Spleen (tissue), 11 donors: ENCODE results near the gene SCAMP3. TPM values are rescaled to one million over a fixed set of nuclear protein-coding genes. Genes with fewer than 3 reads are reported as not detected.

Experiments
- DNase-seq: peaks from one replicate; pipeline ENCODE4 v3.0.0-alpha.2; 2020
- H3K27ac ChIP-seq, 8 donors: fragments of 200-600 bp; sonication (generic) in 7 of 8; 1 replicate in 4 of 8; 2 replicates in 4 of 8; pipeline versions ENCODE4 v1.5.0 to v1.8.0; 2016 to 2021; ENCODE audit warnings: inconsistent platforms in 4 of 8, mild to moderate bottlenecking in 4 of 8, moderate library complexity in 1 of 8
- H3K27me3 ChIP-seq, 7 donors: fragments of 200-600 bp; sonication (generic) in 6 of 7; replicated peaks in 1 of 7; 1 replicate in 4 of 7; 2 replicates in 3 of 7; pipeline versions ENCODE4 v1.5.0 to v1.8.0; 2016 to 2021; ENCODE audit warnings: inconsistent platforms in 3 of 7, mild to moderate bottlenecking in 1 of 7
- H3K36me3 ChIP-seq, 6 donors: fragments of 200-600 bp; sonication (generic) in 5 of 6; 1 replicate in 4 of 6; 2 replicates in 2 of 6; pipeline versions ENCODE4 v1.5.0 to v1.8.0; 2016 to 2021; ENCODE audit warnings: inconsistent platforms in 2 of 6
- H3K4me1 ChIP-seq, 6 donors: fragments of 200-600 bp; sonication (generic) in 5 of 6; 1 replicate in 3 of 6; 2 replicates in 3 of 6; pipeline versions ENCODE4 v1.5.0 to v1.8.0; 2016 to 2021; ENCODE audit warnings: inconsistent platforms in 3 of 6
- H3K4me3 ChIP-seq, 8 donors: fragments of 200-600 bp; sonication (generic) in 7 of 8; 1 replicate in 4 of 8; 2 replicates in 4 of 8; pipeline versions ENCODE4 v1.5.0 to v1.8.0; 2016 to 2021; ENCODE audit warnings: inconsistent platforms in 4 of 8, mild to moderate bottlenecking in 4 of 8, moderate library complexity in 2 of 8
- H3K9me3 ChIP-seq, 8 donors: fragments of 200-600 bp; sonication (generic) in 7 of 8; 1 replicate in 4 of 8; 2 replicates in 4 of 8; pipeline versions ENCODE4 v1.5.0 to v1.8.0; 2016 to 2021; ENCODE audit warnings: inconsistent platforms in 4 of 8
- CTCF ChIP-seq, 11 experiments: fragments of 200-600 bp in 7 of 11; fragments of 450-650 bp in 4 of 11; sonication (generic) in 4 of 11; IDR thresholded peaks in 8 of 11; conservative IDR thresholded peaks in 3 of 11; 1 replicate in 7 of 11; 2 replicates in 4 of 11; pipeline versions ENCODE4 v1.4.0 to v1.8.0; 2016 to 2021; ENCODE audit warnings: antibody characterized with exemption in 11 of 11, inconsistent platforms in 4 of 11, mild to moderate bottlenecking in 1 of 11
- POLR2A ChIP-seq, 3 donors: fragments of 450-650 bp; IDR thresholded peaks; one replicate each; pipeline ENCODE4 v1.5.1; 2017; ENCODE audit warnings: antibody characterized with exemption in 3 of 3, mild to moderate bottlenecking in 1 of 3
- POLR2AphosphoS5 ChIP-seq, 3 donors: sonication (generic); formaldehyde crosslinking; IDR thresholded peaks; one replicate each; pipeline ENCODE4 v1.5.1; 2017; ENCODE audit warnings: antibody characterized with exemption in 3 of 3
- WGBS, 5 donors: extraction: QIAGEN DNeasy Blood & Tissue Kit in 3 of 5; methylation state at CpG; one replicate each; pipeline versions ENCODE4 v1.1.5 to v1.1.7; 2013 to 2018; 5-methylcytosine and 5-hydroxymethylcytosine counted together
- intact Hi-C: fragments of 100-400 bp; cut with DNase I; formaldehyde crosslinking; loops from one replicate; pipeline ENCODE4 v1.15.0; 2023; ENCODE audit warnings: low total_unique reads
- polyA plus RNA-seq, 3 donors: library from polyadenylated mRNA; stranded (reverse); fragments of 200-250 nt; gene quantifications; one replicate each; pipeline ENCODE4 v1.2.1, GENCODE V29; 2013
- total RNA-seq, 7 donors: library from RNA; depleted of rRNA in 3 of 7; stranded (reverse); fragments of >200 nt in 3 of 7; fragmentation: NEBNext Ultra II Directional in 4 of 7; extraction: Animal tissue kit (Norgen Biotek cat#: 25700) in 4 of 7; gene quantifications; one replicate each; pipeline versions ENCODE4 v1.1.0 to v1.2.1, GENCODE V29; 2016 to 2021
- donor health status: healthy with polysubstance abuse.
- donor health status: DM: no; HTN: no; CAD: no; lungs with moderate emphysema.
- donor health status: DM: no; HTN: no; CAD: no.
- donor health status: Bipolar disorder and iron deficiency.
- donor health status: healthy.
- donor health status: DM: no; HTN: no; CAD: no.
- donor health status: DM: yes; HTN: yes; CAD: no.

Gene SCAMP3
- total and polyA plus RNA-seq, 10 donors, result 46.5 to 59.9 (median 50.8) TPM

GRCh38 chr1:155207806-155208540 is 54.2 kb downstream of the SCAMP3 start, which contains the start of gene THBS3:
THBS3 (minus strand) TSS chr1:155207897; CDS start chr1:155207876, 21 bp downstream.
- intact Hi-C loops, result no loop called here
- DNase-seq, result peak; percentile 79
- TF ChIP-seq POLR2A (IDR thresholded peaks at IDR 0.05), result no peak
- TF ChIP-seq POLR2AphosphoS5 (IDR thresholded peaks at IDR 0.05), result no peak
- TF ChIP-seq CTCF (IDR thresholded peaks at IDR 0.05 in 8 of 11, conservative IDR thresholded peaks at IDR 0.05 in 3 of 11), result peak in 1 of 11 experiments; percentile 17

GRCh38 chr1:155206891-155207805 is 55.0 kb downstream of the SCAMP3 start:
- Histone ChIP-seq H3K4me3 (peak overlapping the region in 3 of 8 donors; percentile 81 to 93 (median 86)), H3K27ac (peak overlapping the region in 7 of 8 donors; percentile 96 to 100 (median 99)), H3K9me3 (no peaks in the 10 kb centered on the region), H3K27me3 (no peaks in the 10 kb centered on the region), H3K36me3 (peaks cover 0 to 18% (median 0%) of the 10 kb centered on the region in 6 donors), H3K4me1 (peaks cover 20 to 54% (median 36%) of the 10 kb centered on the region in 6 donors)
- TF ChIP-seq POLR2AphosphoS5 (IDR thresholded peaks at IDR 0.05) (peak in 1 of 3 donors; percentile 57), CTCF (IDR thresholded peaks at IDR 0.05 in 8 of 11, conservative IDR thresholded peaks at IDR 0.05 in 3 of 11) (peak; percentile 76 to 92 (median 87)), POLR2A (IDR thresholded peaks at IDR 0.05) (no peak)
- DNase-seq, result peak; percentile 94
- intact Hi-C loops, result no loop called here
- WGBS, 5 donors, result 24 to 34% (median 30%) methylated on average over 13 of the region's 13 CpGs

More at GRCh38 chr1:155207806-155208540, 54.2 kb downstream of the SCAMP3 start, which contains the start of gene THBS3:
- Histone ChIP-seq H3K27ac (peak within 1 kb of the TSS; percentile 91 to 100 (median 99)), H3K9me3 (no peaks in the 10 kb centered on the region), H3K36me3 (peaks cover 0 to 27% (median 0%) of the 10 kb centered on the region in 6 donors), H3K4me1 (peaks cover 20 to 54% (median 36%) of the 10 kb centered on the region in 6 donors), H3K4me3 (peak within 1 kb of the TSS; percentile 70 to 97 (median 88)), H3K27me3 (no peaks in the 10 kb centered on the region)
- WGBS, 5 donors, result 23 to 37% (median 27%) methylated on average over 17 of the region's 17 CpGs

Other genes with a start within 250 kb of the SCAMP3 start
- 1 to 10 TPM in 2 of 7 donors, under 1 TPM in 4, not detected in 1; 0.54 to 4.1 (median 0.71) TPM for gene DCST2, start 228.6 kb downstream of the SCAMP3 start, total RNA-seq
- gene DCST2, start 228.6 kb downstream of the SCAMP3 start, polyA plus RNA-seq, result 1 to 10 TPM; 1.0 to 2.1 (median 1.7) TPM
- gene DCST1, start 228.5 kb downstream of the SCAMP3 start, total RNA-seq, result not detected
- gene DCST1, start 228.5 kb downstream of the SCAMP3 start, polyA plus RNA-seq, result not detected
- 100 to 1,000 TPM in 2 of 7 donors, 10 to 100 TPM in 5; 70.8 to 205 (median 84.6) TPM for gene ADAM15, start 211.0 kb downstream of the SCAMP3 start, total RNA-seq
- 100 to 1,000 TPM in 2 of 3 donors, 10 to 100 TPM in 1; 76.4 to 313 (median 286) TPM for gene ADAM15, start 211.0 kb downstream of the SCAMP3 start, polyA plus RNA-seq
- gene EFNA4, start 198.6 kb downstream of the SCAMP3 start, total RNA-seq, result 1 to 10 TPM; 4.6 to 7.7 (median 6.0) TPM
- 1 to 10 TPM; 7.3 to 9.5 (median 8.7) TPM for gene EFNA4, start 198.6 kb downstream of the SCAMP3 start, polyA plus RNA-seq
- gene EFNA3, start 183.5 kb downstream of the SCAMP3 start, total RNA-seq, result 1 to 10 TPM in 6 of 7 donors, not detected in 1; 1.6 to 4.3 (median 2.4) TPM
- 1 to 10 TPM; 1.4 to 2.0 (median 1.7) TPM for gene EFNA3, start 183.5 kb downstream of the SCAMP3 start, polyA plus RNA-seq
- gene EFNA1, start 134.5 kb downstream of the SCAMP3 start, total RNA-seq, result 10 to 100 TPM in 5 of 7 donors, 1 to 10 TPM in 2; 8.0 to 19.4 (median 10.3) TPM
- gene EFNA1, start 134.5 kb downstream of the SCAMP3 start, polyA plus RNA-seq, result 1 to 10 TPM; 3.7 to 8.0 (median 7.8) TPM
- 10 to 100 TPM; 28.4 to 41.4 (median 38.2) TPM for gene SLC50A1, start 126.5 kb downstream of the SCAMP3 start, total RNA-seq
- 10 to 100 TPM; 60.1 to 73.8 (median 72.5) TPM for gene SLC50A1, start 126.5 kb downstream of the SCAMP3 start, polyA plus RNA-seq
- 10 to 100 TPM; 25.0 to 62.4 (median 49.9) TPM for gene DPM3, start 121.8 kb downstream of the SCAMP3 start, total RNA-seq
- 100 to 1,000 TPM; 205 to 262 (median 229) TPM for gene DPM3, start 121.8 kb downstream of the SCAMP3 start, polyA plus RNA-seq
- 100 to 1,000 TPM; 113 to 154 (median 136) TPM for gene KRTCAP2, start 89.1 kb downstream of the SCAMP3 start, total RNA-seq
- 100 to 1,000 TPM; 193 to 203 (median 200) TPM for gene KRTCAP2, start 89.1 kb downstream of the SCAMP3 start, polyA plus RNA-seq
- gene TRIM46, start 88.5 kb downstream of the SCAMP3 start, total RNA-seq, result 1 to 10 TPM in 6 of 7 donors, under 1 TPM in 1; 0.83 to 3.6 (median 1.6) TPM
- gene TRIM46, start 88.5 kb downstream of the SCAMP3 start, polyA plus RNA-seq, result under 1 TPM; 0.35 to 0.77 (median 0.46) TPM
- gene THBS3, start 54.5 kb downstream of the SCAMP3 start, total RNA-seq, result 10 to 100 TPM; 14.3 to 22.6 (median 20.5) TPM
- 10 to 100 TPM; 10.2 to 31.2 (median 27.7) TPM for gene THBS3, start 54.5 kb downstream of the SCAMP3 start, polyA plus RNA-seq
- 10 to 100 TPM; 28.2 to 40.9 (median 33.2) TPM for gene MTX1, start 53.7 kb downstream of the SCAMP3 start, total RNA-seq
- gene MTX1, start 53.7 kb downstream of the SCAMP3 start, polyA plus RNA-seq, result 10 to 100 TPM; 43.7 to 48.4 (median 44.5) TPM
- 10 to 100 TPM in 6 of 7 donors, 1 to 10 TPM in 1; 9.9 to 19.3 (median 15.6) TPM for gene ENTREP3, start 6.9 kb downstream of the SCAMP3 start, total RNA-seq
- 10 to 100 TPM in 1 of 3 donors, 1 to 10 TPM in 2; 6.5 to 13.2 (median 9.4) TPM for gene ENTREP3, start 6.9 kb downstream of the SCAMP3 start, polyA plus RNA-seq
- gene CLK2, start 11.1 kb upstream of the SCAMP3 start, total RNA-seq, result 10 to 100 TPM; 61.0 to 89.9 (median 71.8) TPM
- gene CLK2, start 11.1 kb upstream of the SCAMP3 start, polyA plus RNA-seq, result 10 to 100 TPM; 38.6 to 82.0 (median 77.4) TPM
- 1 to 10 TPM in 6 of 7 donors, under 1 TPM in 1; 0.65 to 3.3 (median 1.9) TPM for gene HCN3, start 15.1 kb upstream of the SCAMP3 start, total RNA-seq
- 1 to 10 TPM in 2 of 3 donors, under 1 TPM in 1; 0.89 to 1.6 (median 1.4) TPM for gene HCN3, start 15.1 kb upstream of the SCAMP3 start, polyA plus RNA-seq
- gene PKLR, start 39.1 kb upstream of the SCAMP3 start, total RNA-seq, result under 1 TPM in 4 of 7 donors, not detected in 3; 0.22 to 0.74 (median 0.43) TPM
- under 1 TPM in 1 of 3 donors, not detected in 2; 0.04 TPM for gene PKLR, start 39.1 kb upstream of the SCAMP3 start, polyA plus RNA-seq
- gene FDPS, start 46.5 kb upstream of the SCAMP3 start, total RNA-seq, result 100 to 1,000 TPM in 2 of 7 donors, 10 to 100 TPM in 5; 84.5 to 118 (median 94.5) TPM
- 100 to 1,000 TPM; 111 to 134 (median 130) TPM for gene FDPS, start 46.5 kb upstream of the SCAMP3 start, polyA plus RNA-seq
- gene RUSC1, start 58.5 kb upstream of the SCAMP3 start, total RNA-seq, result 10 to 100 TPM; 11.4 to 21.1 (median 18.0) TPM
- gene RUSC1, start 58.5 kb upstream of the SCAMP3 start, polyA plus RNA-seq, result 10 to 100 TPM in 2 of 3 donors, 1 to 10 TPM in 1; 8.5 to 17.3 (median 10.8) TPM